NCI-H1417 (cell line): ENCODE measurements around the gene SPHKAP.
"Not testable (repeated sequence)": the region's sequence is repeated elsewhere in the genome, so short reads cannot be mapped to it uniquely, and the experiment has no call there.

Experiments
- DNase-seq, 3 experiments: peaks; one replicate each; lab custom pipeline; 2025; lab: John Stamatoyannopoulos, UW

Gene SPHKAP

DNA sequence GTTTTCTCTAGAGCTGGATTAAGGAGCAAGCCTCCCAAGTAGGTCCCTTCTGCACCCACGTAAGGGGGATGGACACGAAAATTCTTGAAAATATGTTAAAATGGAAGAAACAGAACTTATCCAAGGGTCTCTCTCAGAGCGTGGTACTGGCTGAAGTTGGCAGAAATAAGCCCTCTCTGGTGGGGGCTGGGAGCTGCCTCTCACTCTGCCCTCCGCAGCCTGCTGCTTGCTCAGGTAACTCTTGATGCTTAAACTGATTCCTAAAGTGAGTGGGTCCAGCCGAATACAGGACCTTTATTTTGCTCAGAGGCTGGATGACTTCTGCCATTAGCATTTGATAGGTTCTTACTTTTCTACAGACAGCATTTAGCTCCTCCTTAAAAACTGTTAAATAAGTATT is 78.1 kb downstream of the SPHKAP start:
- DNase-seq, result no peak

DNA sequence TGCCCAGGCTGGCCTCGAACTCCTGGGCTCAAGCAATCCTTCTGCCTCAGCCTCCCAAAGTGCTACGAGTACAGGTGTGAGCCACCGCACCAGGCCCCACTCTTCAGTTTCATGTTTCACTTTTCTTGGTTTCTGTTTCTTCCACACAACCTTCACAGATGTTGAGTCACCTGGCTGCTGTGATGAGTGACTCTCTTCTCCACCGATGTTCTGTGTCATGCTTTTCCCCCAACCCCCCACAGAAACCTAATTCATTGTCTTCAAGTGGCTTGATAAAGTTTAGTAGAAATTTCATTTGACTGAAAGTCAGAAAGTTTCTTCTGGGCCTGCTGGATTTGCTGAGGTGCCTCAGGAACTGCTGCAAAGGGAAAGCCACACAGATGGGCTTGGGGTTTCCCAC is 78.5 kb downstream of the SPHKAP start:
- DNase-seq, result no peak

DNA sequence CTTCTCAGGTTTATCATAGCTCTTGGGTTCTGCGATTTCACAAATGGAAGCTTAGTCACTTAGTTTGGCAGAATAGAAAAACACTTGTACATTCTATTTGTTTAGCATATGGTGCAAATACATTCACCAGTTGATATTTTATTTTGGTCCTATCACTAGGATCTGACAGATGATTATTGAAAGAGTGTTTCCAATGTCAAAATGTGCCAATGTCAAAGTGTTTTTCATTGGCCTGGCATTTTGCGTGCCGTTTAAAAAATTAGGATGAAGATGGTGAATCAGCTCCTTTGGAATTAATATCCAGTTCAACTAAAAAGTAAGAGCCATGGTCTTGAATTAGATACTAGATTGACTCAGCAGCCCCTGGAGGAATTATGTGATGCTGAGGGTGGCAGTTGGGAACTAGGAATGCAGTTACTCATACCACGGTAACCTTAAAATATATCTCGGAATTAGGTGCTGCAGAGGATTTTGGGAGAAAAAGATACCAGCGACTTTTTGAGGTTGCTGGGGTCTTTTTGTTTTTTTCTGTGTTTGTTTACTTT is 87.0 kb downstream of the SPHKAP start:
- no peak for DNase-seq

DNA sequence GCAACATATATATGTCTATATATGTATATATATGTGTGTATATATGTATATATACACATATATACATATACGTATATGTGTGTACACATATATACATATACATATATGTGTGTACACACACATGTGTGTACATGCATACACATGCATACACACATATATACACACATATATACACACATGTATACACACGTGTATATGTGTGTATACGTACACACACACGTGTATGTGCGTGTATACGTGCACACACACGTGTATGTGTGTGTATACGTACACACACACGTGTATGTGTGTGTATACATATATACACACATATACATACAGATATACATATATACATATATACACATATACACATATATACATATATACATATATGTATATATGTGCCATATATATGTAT is 89.4 kb downstream of the SPHKAP start:
- no peak for DNase-seq

DNA sequence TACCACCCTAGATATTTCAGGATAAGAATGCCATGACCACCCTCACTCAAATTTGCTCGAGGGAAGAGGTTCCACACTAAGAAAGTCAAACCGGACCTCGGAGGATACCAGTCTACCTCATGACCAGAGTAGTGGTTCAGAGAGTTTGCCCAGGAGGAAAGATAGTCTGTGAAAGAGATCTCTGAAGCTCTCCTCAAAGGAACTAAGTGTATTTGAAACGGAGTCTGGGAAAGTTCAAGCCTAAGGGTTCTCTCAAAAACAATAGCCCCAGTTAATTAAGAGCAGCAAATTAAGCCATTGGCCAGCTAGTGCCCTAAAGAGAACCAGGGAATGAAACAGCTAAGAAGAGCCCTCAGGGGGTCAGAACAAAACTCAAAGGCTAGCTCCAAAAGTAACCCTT is 94.9 kb downstream of the SPHKAP start:
- DNase-seq, result no peak

DNA sequence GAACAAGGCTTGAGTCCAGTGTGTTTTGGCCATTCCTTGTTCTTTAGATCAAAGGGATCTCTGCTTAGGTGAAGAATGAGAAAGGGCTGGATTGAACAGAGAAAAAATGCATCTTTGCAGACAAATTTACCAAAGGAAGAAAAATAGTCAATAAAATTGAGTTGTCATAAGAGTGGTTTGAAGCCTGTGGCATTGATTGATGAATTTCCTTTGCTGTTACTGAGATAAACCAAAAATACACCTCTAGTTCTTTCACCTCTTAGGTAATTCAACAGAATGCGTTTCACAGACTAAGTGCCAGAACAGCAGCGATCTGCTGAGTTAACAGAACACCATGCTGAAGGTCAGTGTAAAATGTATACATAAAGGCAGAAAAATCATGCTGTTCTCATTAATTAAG is 96.8 kb downstream of the SPHKAP start:
- DNase-seq, result no peak

DNA sequence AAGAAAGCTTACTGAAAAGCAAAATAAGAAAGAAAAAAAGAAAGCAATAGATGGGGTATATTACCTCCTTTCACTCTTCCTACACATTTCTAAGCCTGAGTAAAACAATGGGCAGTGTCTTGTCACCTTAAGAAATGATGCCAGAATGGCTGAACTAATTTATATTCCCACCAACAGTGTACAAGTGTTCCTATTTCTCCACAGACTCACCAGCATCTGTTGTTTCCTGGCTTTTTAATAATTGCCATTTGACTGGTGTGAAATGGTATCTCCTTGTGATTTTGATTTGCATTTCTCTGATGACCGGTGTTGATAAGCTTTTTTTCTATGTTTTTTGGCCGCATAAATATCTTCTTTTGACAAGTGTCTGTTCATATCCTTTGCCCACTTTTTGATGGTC is 98.4 kb downstream of the SPHKAP start:
- DNase-seq, result no peak

DNA sequence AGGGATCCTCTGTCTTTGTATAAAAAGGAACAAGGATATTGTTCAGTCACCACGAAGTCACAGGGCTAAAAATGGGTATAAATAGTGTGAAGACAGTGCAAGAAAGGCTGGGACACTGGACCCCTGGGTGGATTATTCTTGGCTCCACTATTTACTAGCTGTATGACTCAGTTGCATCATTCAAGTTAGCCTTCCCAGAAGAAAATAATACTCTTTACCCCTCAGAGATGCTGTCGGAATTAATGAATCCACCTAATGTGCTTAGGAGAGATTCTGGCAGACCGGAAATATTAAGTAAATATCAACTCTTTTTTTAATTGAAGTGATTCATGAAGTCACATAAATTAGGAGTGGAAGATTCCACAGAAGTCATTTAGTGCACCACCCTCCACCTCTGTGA is 98.9 kb downstream of the SPHKAP start:
- no peak for DNase-seq

DNA sequence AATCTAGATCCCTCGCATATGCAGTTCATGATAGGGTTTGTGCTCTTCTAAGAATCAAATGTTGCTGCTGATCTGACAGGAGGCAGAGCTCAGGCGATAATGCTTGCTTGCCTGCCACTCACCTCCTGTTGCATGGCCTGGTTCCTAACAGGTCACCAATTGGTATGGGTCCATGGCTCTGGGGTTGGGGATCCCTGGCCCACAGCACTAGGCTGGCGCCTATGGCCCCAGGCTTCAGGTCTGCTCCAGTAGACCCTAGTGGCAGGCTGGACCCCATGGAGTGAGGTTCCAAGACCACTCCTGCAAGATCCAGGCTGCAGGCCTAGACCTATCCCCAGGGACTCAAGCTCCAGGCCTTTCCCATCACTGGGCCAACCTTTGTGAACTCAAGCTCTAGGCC is 102.3 kb downstream of the SPHKAP start:
- DNase-seq, result no peak

DNA sequence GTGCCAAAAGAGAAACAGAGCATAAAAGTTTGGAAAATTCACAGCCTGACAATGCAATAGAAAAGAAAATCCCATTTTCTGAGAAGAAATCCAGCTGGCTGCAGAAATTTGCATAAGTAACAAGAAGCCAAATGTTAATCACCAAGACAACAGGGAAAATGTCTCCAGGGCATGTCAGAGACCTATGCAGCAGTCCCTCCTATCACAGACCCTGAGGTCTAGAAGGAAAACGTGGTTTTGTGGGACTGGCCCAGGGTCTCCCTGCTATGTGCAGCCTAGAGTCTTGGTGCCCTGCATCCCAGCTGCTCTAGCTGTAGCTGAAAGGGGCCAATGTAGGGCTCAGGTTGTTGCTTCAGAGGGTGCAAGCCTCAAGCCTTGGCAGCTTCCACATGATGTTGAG is 104.8 kb downstream of the SPHKAP start:
- not testable (repeated sequence) for DNase-seq

DNA sequence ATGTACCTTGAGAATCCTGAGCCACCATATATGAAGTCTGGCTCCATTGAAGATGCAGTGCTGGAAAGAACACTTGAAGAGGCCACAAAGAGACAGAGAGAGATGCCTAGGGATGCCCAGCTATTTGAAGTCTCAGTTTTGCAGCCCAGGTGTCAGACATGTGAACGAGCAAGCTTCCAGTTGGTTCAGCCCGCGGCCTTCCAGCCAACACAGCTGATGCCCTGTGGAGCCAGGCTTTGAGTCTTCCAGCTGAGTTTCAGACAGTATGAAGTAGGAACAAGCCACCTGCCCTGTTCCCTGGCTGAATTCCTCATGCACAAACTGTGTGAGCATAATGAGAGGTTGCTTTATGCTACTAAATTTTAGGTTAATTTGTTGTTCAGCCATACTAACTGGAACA is 108.8 kb downstream of the SPHKAP start:
- no peak for DNase-seq

DNA sequence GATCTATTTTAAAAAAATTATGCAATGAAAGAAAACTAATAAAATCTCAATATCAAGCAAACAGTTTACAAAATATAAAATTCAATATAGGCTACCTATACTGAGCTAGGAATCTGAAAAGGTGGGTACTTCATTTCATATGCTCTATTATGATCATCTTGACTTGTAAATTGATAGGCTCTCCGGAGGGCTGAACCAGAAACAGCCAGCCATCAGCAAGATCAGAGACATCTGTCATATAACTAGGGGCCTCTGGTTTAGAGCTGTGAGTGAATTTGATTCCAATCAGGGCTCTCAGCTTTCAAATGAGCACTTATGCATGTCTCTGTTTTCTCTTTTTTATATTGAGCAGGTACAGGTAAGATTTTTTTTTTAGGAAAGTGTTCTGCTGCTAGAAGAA is 114.2 kb downstream of the SPHKAP start:
- DNase-seq, result peak in 2 of 3 experiments; percentile 5 to 66

DNA sequence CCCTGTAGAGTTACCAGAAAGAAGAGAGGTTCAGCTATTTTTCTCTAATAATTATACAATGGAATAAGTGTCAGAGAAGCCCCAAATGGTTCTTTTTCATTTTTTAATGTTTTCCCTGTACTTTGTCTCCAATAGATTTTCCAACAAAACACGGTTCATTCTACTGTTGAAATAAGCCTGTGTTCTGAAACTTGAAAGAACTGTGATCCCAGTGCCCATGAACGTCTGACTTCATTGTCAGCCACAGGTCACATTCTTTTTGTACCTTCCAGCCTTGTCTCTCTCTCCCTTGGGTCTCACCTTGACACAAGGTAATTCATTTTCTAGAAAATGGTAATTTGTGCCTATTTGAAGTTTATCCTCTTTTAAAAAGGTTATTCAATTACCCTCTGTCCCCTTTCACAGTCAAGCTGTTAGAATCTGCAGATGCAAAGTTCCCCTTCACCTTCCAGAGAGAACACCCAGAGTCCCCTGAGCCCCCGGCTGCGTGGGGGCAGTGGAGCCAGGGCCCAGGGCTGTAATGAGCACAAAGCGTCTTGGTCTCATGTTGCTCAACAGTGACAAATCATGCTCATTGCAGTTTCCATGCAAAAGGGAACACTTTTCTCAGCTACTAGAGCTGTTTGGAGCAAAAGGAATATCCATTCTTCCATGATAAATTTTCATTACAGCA is 115.2 kb downstream of the SPHKAP start:
- DNase-seq, result no peak

DNA sequence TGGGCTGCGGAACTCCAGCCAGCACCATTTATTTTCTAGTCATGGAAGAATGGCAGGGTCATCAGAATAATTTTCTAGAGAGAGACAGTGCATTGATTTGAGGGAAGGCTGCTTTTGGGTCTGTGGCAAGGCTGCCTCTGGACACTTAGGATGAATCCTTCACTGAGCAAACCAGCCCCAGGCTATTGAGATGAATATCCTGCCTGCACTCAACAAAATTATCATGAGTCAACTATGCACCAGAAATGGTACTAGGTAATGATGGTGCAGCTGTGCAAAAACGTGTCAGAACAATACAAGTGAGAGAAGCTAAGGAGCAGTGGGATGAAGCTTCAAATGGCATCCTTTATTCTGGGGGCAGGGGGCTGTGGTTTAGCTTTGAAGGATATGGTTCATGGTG is 115.8 kb downstream of the SPHKAP start:
- DNase-seq, result peak in 2 of 3 experiments; percentile 2 to 37

DNA sequence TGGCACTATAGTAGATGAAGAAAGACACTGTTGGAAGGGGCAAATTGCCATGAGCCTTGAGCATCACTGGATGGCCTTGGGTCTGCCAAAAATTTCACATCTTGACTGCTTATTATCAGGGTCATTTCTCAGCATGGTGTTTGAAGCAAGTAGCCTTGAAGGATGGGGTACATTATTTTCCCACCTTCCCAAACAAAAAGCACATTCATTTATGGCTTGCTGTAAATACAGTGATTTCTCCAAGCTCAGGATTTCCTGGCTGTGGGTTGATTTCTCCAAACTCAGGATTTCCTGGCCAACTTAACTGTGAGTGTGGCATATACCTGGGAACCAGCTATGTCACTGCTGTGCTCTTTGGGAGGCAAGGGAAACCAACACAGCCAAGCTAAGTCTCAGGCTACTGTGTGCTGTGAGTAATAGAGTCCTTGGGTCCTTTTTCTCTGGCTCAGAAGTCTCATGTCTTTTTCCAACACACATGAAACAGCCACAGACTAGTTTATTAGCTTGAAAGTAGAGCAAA is 116.6 kb downstream of the SPHKAP start:
- DNase-seq, result no peak

DNA sequence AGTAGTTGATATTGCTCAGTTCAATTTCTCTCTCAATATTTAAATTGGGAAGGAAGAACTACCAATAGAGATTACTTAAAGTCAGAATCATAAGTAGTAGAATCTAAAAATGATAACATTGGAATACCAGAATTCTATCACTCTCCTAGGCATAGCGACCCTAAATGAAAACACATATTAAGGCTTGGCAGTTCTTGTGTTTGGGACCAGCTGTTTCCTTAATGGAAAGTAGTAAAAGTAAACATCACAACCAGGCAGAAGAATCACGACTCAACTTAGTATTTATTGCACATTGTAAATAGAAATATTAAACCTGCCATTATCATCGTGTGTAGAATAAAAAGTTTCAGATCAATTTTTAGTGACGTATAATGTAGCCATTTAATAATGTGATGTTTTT is 117.5 kb downstream of the SPHKAP start:
- no peak for DNase-seq

DNA sequence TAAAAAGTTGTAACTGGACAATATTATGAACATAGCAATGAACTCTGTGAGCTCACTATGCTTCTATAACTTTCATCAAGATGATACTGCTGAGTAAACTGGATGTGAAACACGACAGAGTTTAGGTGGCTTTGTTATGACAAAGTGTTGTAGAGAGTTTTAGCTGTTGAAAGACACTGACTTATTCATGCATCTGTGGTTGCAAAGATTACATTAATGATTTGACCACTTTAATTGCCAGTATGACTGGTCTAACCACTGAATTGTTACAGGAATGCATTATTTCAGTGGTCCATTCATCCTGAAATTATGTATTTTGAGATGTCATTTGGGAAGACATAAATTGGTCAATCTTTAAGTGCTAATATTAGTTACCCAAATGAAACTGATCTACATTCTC is 117.9 kb downstream of the SPHKAP start:
- no peak for DNase-seq

DNA sequence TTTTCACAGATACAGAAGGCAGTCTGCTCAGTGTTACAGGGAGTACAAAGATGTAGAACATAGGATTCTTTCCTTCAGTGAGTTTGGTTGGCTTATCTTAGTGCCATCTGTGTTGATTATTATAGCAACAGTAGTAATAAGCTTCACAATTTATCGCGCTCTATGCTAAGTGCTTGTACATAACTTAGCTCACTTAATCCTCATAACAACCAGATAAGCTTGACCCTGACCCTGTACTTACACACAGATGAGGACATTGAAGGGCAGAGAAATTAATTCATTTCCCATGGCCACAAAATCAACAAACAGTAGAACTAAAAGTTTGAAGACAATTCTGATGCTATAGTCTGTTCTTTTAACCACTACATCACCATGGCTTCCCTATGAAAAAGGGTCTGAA is 121.8 kb downstream of the SPHKAP start:
- DNase-seq, result no peak

DNA sequence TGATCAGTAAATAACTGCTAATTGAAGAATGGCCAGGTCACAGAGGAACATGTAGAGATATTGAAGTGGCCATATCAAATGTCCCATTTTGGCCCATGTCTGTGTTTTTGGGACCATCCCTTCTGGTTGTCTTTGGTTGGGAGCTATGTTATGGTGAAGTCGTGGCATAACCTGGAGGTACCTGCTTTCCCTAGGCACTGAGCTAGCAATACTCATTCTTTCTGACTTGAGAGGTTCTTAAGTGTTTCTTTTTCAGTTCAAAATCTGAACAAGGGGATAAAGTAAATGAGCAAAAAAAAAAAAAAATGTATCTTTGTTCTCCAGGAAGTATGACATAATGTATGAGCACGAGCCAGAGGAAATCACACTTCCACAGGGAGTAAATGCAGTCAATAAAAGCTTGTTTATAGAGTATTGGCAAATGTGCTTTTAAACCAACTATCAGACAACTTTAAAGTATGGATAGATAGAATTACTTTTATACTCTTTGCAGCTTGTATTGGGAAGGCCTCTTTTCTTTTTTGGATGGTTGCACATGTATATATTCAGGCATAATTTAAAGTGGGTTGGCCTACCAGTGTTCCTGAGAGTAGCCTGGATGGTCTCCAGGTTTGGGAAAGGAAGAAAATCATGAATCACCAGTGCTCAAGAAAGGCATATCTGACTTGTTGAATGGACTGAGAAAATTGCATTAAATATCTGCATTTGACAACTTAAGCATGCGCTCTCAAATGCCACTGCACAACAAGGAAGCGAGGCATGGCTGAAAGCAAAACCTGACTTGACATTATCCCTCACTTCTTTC is 125.0 kb downstream of the SPHKAP start:
- no peak for DNase-seq

DNA sequence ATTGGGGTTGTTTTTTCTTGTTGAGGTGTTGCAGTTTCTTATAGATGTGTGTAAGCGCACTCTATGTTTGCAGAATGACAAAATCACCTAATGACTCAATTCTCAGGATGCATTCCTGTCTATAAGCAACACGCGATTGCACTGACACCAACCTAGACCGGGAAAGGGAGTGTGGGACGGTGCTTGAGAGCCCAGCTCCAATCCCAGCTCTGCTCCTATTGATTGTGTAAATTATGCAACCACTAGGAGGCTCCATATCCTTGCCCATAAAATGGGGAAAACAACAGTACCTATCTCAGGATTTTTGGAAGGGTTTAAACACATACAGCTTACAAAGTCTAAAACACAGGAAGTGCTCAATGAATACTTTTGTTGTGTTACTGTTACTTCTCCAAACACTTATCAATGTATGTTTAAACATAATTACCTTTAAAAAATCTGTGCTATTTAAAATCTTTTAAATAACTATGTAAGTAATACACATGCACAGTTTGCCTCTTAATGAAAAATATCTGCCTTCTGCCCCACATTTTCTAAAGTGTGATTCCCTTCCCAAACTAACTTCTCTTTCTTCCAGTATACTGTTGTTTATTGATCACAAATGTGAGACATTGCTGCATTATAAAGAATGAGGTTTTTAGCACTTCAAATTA is 132.5 kb downstream of the SPHKAP start:
- peak; percentile 24 to 76 (median 54) for DNase-seq

DNA sequence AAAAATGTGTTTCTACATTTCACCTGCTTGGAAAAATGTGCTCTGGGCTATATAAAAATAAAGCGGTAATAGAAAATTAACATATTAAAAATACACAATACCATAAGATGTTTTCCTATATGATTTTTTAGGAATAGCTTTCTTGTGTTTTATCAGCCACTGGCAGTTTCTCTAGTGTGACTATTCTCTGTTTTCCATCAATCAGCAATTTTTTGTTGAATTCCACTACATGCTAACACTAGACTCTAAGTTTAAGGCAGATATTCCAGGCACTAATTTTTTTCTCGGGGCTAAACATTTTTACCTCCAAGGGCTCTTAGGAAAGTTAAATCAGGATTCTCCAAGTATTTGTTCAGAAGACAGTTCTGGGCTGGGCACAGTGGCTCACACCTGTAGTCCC is 140.5 kb downstream of the SPHKAP start:
- DNase-seq, result no peak

DNA sequence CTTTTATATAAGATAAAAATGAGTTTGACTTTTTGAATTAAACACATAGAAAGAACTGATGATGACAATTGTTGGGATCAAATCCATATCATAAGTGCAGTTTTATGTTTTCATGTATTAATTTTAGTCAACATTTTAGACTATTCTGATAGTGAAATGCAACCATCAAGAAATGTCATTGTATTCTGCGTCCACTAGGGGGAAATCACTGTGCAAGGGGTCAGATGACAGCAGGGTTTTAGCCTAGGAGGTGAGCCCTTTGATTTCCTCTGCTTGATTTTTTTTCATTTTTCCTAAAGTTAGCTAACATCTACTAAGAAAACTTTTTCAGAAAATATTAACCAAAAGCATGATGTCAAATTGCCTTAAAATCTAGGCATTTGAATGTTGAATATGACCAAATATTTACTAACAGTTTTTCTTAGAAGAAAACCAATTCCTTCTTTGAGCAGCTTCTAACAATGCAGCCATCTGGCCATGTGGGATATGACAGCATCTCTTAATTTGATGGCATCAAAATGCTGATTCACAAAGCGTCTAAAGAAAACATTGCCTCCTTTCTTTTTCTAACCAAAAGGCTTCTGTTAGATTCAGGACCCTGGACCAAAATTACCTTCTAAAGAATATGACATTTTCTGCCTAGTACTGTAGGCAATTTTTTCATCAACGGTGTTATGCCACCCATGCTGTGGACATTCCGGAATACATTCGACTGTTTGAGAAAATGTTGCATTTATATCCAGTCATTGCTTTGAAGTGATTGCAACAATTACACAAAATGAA is 141.5 kb downstream of the SPHKAP start:
- peak; percentile 3 to 54 (median 24) for DNase-seq
